K562 treated with DMSO at 1 percent for 48 hours (cell line): Measurements from ENCODE around the gene FCRL4. TPM values are rescaled to one million over a fixed set of nuclear protein-coding genes. Genes with fewer than 3 reads are reported as not detected.

Experiments used
- total RNA-seq: library from RNA; unstranded; fragments of 300-600 nt; gene quantifications from 2 replicates; pipeline ENCODE4 v1.2.3, GENCODE V29; 2022; ENCODE audit warnings: low replicate concordance; ENCODE audit errors: extremely low read depth

The FCRL4 gene
- not detected in 2 replicates for total RNA-seq

DNA sequence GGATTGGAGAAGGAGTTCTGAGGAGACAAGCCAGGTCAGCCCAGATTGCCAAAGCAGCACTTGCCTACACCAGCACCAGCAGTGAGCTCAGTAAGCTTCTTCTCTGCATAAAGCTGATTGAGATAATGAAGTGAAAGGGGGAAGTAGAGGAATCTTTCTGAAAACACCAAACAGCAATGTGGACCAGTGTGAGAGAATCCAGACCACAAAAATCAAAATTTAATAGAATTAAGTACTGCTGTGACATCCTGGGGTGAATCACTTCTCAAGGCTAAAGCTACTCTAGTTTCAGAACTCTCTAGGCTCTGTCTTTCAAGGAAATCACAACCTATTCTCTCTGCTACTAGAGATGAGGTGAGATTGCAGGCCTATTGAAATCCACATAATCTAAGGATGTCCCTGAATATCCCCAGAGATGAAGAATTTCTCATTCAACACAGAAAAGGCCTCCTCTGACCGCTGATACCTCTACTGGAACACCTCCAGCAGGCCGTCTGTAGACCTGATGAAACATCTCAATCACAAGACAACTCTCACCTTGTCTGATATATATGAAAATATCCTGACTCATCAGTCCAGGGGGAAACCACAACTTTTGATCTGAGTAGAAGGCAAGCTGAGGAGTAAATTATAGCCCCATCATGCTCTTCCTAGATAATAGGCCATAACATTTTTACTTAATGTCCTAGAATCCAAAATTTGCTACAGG lies at the start of gene FCRL4:
Gene FCRL4, minus strand, starts transcription at position 127 of the 709 bp plus-strand sequence. CDS start 141 bp downstream, outside the sequence.

DNA sequence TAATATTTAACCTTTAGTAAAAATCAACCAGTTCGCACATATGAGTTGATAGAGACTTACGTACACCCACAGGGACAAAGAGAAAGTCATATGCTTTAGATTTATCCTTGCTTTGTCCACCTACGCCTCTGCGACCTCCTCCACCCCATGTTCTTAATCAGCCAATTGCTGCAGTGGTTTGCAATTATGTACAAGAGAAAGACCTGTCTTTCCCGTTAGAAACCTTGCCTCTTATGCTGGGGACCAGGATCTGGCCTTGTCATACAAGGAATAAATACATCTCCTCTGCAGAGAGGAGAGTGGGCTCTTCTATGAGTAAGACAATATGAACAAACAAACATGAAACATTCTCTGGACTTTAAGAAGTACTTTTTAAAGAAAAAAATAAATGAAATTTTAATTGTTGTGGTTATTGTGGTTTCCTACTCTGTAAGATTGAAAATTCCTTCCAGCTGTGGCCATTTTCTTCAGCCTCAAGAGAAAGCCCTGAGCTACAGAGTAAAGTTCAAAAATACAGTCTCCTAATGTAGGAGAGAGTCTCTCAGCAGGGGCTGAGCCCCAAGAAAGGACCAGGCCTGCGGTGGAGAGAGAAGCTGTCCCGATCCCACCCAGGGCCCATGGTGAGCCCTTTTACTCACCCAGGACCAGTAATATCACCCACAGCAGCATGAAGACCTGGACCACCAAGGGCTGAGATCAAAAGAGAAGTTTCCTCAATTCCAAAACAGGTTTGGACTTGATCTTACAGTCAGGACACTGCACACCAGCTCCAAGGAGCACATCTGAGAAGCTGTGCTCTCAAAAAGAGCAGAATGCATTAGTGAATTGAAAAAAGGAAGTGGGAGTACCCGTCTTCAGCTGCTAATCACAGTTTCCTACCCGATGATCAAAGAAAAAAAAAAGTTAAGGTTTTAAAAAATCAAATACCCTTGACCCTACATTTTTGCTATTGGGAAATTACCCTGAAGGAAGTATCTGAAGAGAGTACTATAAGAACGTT lies 45.9 kb downstream of the FCRL4 start, which contains the start of gene FCRL5:
Gene FCRL5, minus strand, starts transcription at position 822 of the 1,000 bp plus-strand sequence. Its CDS starts 153 bp downstream, at position 669.

Other genes starting within 250 kb of the FCRL4 start
- gene FCRL5, start 45.6 kb downstream of the FCRL4 start, total RNA-seq: not detected in 2 replicates
- not detected in 2 replicates for gene FCRL3, start 102.7 kb upstream of the FCRL4 start, total RNA-seq
- not detected in 2 replicates for gene FCRL2, start 179.0 kb upstream of the FCRL4 start, total RNA-seq
- not detected in 2 replicates for gene FCRL1, start 222.0 kb upstream of the FCRL4 start, total RNA-seq
- not detected in 2 replicates for gene CD5L, start 243.7 kb upstream of the FCRL4 start, total RNA-seq